Iris pigment epithelial cell (primary cell): ENCODE results near the gene USP50.
A peak's percentile ranks its signal among the peaks of the same experiment; 100 is the strongest.
"Not testable (repeated sequence)": the region's sequence is repeated elsewhere in the genome, so short reads cannot be mapped to it uniquely, and the experiment has no call there.

Source experiments
- DNase-seq: peaks from one replicate; pipeline ENCODE4 v3.0.0-alpha.2; 2011; ENCODE audit warnings: low read depth

The USP50 gene

DNA sequence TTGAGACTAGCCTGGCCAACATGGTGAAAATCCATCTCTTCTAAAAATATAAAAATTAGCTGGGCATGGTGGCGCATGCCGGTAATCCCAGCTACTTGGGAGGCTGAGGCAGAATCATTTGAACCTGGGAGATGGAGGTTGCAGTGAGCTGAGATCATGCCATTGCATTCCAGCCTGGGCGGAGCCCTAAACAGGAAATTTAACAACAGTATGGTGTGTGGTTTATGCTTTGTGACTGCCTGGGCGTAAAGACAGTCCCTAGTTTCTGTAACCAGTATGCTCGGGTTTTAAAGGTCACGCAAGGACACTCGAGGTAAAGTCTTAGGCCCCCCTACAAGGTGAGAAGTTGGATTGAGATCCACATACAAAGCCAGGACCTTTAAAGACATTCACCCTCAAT, 43.3 kb downstream of the USP50 start:
- no peak for DNase-seq

DNA sequence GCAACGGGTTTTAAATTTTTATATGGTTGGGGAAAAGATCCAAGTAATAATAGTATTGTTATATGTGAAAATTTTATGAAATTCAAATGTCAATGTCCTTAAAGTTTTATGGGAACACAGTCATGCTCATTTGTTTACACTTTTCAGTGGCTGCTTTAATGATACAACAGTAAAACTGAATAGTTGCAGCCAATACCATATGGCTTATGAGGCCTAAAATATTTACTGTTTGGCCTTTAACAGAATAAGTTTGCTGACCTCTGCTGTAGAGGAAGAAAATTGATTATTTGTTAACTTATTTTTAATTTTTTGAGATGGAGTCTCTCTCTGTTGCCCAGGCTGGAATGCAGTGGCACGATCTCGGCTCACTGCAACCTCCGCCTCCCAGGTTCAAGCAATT, 44.7 kb downstream of the USP50 start:
- no peak for DNase-seq

DNA sequence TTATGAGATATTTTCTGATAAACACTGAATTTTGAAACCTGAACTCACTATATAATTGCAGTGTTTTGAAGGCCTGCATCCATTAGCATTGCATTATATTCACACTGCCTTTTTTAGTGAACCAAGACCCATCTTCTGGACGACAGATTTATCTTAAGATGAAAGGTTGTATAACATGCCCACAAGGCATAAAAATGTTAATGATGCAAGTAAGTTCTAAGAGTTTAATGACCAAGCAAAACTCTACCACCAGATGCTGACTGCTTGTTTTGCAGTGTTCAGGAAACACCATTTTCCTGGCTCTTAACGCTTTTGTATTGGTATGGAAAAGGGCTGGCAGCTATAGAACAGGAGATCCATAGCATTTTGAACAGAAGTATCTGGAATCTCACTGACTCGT, 46.1 kb downstream of the USP50 start:
- DNase-seq = no peak

DNA sequence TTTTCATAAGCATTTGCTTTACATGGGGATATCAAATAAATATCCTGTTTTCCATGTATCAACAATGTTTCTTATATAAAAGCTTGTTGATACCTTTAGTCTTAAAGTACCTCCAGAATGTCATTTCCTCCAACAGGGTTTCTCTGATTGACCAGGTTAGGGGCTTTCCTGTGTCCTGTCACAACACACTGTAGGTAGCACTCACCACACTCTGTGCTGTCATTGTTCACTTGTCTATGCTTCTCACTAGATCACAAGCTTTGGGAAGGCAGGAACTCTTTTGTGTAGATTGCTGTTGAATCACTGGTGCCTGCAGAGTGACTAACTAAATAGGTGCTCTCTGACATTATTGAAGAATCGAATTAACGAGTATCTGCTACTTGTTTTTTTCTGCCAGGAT, 49.8 kb downstream of the USP50 start:
- no peak for DNase-seq

DNA sequence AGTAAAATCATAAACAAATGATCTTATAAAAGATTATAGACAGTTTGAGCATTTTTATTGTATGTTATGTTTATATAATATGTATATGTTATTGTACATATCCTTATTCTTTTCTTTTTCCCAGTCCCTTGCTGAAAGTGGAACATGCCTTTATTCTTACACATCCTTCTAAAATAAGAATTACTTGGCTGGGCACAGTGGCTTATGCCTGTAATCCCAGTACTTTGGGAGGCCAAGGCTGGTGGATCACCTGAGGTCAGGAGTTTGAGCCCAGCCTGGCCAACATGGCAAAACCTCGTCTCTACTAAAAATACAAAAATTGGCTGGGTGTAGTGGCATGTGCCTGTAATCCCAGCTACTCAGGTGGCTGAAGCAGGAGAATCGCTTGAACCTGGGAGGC, 51.9 kb downstream of the USP50 start:
- not testable (repeated sequence) for DNase-seq

DNA sequence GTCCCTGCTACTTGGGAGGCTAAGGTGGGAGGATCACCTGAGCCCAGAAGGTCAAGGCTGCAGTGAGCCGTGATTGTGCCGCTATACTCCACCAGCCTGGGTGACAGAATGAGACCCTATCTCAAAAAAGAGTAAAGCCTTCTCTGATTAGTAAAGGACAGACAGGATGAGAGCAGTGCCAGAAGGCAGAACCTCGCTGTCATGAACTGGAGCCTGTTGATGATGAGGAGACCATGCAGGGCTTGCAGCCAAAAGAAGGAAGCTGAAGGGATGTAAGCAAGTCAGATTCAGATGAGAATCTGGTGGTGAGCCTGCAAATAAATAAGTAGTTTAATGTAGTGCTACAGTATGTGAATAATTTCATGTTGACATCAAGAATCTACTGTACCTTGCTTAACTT, 52.8 kb downstream of the USP50 start:
- DNase-seq = no peak

DNA sequence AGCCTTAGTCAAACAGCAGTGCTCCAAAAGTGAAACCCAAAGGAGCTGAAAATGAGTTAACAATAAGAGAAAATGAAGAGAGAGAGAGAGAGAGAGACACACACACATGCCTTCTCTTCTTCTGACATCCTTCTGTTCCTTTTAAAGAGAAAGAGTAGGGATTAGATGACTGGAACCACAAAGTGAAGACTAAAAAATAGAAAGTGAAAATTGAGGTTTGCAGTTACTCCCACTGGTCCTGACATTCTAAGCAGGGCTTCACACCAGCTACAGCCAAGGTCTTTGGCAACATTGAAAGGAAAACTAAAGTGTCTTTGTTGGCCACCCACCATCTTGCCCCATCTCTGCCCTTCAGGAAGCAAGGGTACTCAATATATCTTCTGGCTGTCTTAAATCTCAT, 59.2 kb downstream of the USP50 start:
- DNase-seq = no peak

DNA sequence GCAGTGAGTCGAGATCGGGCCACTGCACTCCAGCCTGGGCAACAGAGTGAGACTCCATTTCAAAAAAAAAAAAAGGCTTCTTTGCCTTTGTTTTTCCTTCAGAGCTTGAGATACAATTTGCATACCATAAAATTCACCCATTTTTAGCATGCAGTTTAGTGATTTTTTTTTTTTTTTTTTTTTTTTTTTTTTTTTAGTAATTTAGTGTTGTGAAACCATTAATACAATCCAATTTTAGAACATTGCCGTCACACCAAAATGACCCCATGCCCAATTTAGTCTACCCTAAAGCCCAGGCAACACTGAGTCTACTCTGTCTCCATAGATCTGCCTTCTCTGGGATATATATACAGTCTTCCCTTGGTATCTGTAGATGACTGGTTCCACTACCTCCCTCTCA, 61.1 kb downstream of the USP50 start:
- no peak for DNase-seq

DNA sequence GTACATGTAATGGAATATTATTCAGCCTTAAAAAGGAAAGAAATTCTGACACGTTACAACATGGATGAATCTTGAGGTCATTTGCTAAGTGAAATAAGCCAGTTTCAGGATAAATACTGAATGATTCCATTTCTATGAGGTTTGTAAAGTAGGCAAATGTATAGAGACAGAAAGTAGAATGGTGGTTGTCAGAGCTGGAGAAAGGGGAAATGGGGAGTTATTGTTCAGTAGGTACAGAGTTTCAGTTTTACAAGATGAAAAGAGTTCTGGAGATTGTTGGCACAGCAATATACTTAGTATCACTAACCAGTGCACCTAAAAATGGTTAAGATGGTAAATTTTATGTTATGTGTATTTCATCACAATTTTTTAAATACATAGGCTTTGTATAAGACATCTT, 61.7 kb downstream of the USP50 start:
- no peak for DNase-seq

DNA sequence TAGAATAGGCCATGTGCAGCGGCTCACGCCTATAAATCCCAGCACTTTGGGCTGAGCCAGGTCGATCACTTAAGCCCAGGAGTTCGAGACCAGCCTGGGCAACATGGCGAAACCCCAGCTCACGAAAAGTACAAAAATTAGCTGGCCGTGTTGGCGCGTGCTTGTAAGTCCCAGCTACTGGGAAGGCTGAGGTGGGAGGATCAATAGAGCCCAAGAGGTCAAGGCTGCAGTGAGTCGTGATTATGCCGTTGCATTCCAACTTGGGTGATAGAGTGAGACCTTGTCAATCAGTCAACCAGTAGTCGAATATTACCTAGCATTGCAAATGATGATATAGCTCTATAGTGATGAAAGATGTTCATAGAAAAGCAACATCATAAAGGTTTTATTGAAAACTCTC, 70.3 kb downstream of the USP50 start:
- DNase-seq = no peak

DNA sequence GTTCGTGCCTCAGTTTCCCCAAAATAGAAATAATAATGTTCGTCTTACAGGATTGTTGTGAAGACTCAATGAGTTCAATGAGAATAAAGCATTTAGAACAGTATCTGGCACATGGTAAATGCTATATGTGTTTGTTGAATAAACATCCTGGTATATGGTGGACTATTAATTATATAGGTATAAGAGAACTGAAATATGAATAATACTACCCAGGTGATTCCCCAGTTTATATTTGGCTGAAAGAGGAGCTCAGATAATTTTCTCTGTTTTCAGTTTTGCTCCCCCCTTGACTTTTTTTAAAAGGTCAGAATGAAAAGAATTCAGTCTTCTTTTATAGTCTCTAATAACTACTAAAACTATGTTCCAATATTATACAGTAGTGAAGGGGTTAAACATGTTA, 75.4 kb downstream of the USP50 start:
- no peak for DNase-seq

DNA sequence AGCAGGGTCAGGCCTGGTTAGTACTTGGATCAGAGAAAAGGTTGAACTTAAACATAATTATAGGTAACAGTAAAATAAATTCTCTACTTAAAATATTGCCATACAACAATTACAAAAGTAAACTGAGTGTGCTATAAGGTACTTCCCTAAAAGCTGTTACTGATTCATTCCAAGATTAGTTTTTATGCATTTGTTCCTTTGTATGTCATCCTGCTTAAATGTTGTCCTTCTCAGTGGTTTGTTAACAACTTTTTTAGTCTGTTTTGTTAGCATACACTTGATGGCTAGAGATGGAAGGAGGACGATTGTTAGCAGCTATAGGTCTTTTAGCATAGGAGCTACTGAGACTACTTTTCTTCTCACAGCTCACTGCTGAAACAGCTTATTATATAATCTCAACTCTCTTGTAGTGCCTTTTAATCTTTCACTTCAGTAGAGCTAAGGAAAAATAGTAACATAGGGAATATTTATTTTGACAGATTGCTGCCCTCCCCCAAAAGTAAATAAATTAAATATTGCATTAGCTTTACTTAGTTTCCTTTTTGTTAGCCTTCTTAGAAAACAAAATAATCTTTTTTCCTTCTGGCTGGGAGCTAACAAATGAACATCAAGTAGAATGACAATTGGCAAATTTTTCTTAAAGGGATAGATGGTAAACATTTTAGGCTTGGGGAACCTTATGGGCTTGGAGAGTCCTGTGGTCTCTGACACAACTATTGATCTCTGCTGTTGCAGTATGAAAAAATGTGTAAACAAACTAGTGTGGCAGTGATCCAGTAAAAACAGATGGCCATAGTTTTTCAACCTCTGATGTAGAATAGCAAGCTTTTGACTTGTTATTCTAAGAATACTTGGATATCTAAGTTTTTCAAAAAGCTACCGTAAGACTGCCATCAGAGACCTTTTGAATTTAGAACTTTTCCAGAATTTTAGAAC, 82.8 kb downstream of the USP50 start:
- DNase-seq = peak; percentile 78

DNA sequence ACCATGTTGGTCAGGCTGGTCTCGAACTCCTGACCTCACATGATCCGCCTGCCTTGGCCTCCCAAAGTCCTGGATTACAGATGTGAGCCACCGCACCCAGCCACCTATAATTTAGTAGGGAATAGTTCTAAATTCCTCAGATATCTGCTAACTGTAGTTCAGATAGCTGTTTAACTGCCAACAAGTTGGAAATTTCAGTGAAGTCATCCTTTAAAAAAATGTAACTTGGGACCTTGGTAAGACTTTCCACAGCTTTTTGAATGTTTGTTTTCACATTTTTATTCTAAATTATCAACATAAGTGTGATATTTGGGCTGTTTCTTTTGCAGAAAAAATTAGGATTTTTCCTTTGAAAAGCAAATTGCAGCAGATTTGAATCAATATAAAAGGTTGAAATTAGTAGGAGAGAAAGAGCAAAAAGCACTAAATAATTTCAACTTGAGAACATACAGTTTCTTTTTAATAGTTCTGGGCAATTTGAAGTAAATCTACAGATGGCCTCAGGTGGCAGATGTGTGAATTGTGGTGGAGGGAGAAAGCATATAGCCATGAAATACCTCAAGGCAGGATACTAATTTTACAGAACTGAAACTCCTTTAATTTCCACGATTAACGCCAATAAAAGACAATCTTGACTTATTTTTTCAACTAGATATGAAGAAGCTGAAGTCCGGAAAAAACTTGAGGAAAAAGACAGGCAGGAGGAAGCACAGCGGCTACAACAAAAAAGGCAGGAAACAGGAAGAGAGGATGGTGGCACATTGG, 87.9 kb downstream of the USP50 start:
- no peak for DNase-seq

DNA sequence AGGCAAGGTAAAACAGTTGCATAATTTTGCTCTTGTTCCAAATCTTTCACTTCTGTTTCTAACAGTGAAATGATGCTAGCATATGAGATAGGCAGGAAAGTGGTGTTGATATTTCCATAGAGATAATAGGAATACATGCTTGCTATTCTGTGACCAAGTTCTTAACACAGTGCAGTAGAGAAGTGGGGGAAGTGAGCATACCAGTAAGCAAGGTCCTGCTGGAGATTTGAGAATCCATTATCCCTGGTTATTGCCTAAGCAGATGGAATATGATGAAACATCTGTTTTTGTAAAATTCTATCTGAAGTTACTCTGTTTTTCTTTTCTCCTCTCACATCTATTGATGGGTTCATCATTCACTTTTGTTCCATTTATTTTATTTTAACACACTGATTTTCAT, 93.5 kb downstream of the USP50 start:
- DNase-seq = peak; percentile 62
